Activated T-helper 17 cell treated with anti-CD3 and anti-CD28 coated beads, Interleukin-2, amount 50 U/mL, for 72 hours (primary cell): ENCODE results near the gene SPI1. TPM values are rescaled to one million over a fixed set of nuclear protein-coding genes. Genes with fewer than 3 reads are reported as not detected.
A peak's percentile ranks its signal among the peaks of the same experiment; 100 is the strongest.

ENCODE experiments used
- ATAC-seq: fragments of 150-1000 bp; cut with Tn5 transposase; replicated peaks from 2 replicates; pipeline ENCODE4 v1.10.0; 2021; ENCODE audit warnings: mild to moderate bottlenecking, moderate library complexity
- H3K27ac Mint-ChIP-seq: one replicate; pipeline ENCODE4 v1.8.0; 2022; ENCODE audit warnings: mixed read lengths
- H3K27me3 Mint-ChIP-seq: one replicate; pipeline ENCODE4 v1.8.0; 2022; ENCODE audit warnings: mixed read lengths
- H3K36me3 Mint-ChIP-seq: one replicate; pipeline ENCODE4 v1.8.0; 2022; ENCODE audit warnings: low read depth, mild to moderate bottlenecking, mixed read lengths
- H3K4me1 Mint-ChIP-seq: one replicate; pipeline ENCODE4 v1.8.0; 2022; ENCODE audit warnings: mixed read lengths
- H3K4me3 Mint-ChIP-seq: one replicate; pipeline ENCODE4 v1.8.0; 2022; ENCODE audit warnings: mild to moderate bottlenecking, mixed read lengths
- H3K9me3 Mint-ChIP-seq: one replicate; pipeline ENCODE4 v1.8.0; 2022; ENCODE audit warnings: mixed read lengths
- total RNA-seq, 2 donors: library from RNA; stranded (reverse); gene quantifications; one replicate each; pipeline ENCODE4 v1.2.3, GENCODE V29; 2022

The SPI1 gene
- total RNA-seq, 2 donors from 2014 or later: 0.21 TPM; not detected in 1

DNA sequence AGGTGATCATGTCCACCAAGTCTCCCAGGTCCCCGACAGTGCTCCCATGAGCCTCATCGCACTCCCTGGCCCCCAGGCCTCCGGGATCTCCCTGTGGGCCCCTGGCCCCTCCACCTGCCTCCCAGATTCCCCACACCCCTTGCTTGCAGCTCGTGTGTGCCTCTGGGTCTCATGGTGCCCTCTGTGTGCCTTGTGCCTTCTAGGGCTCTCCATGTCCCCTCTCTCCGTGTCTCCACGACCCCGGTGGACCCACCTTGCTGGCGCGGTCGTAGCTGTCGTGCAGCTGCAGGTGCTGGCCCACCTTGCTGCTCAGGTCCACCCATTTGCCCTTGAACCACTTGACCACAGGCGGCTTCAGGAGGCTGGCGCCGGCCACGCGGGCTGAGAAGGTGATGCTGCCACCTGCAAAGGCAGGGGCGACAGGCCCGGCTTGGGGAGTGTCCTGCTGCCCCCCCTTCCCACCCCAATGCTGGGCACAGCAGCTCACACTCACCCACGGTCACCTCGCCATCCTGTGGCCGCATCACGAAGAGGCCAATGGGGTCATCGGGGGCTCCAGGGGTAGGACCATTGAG is 28.7 kb downstream of the SPI1 start:
- Mint-ChIP-seq H3K36me3 (no peaks in the 10 kb centered on the region), H3K4me1 (no peaks in the 10 kb centered on the region), H3K4me3 (no peak overlapping the region), H3K27me3 (no peaks in the 10 kb centered on the region), H3K9me3 (no peaks in the 10 kb centered on the region), H3K27ac (no peak overlapping the region)
- no peak for ATAC-seq

DNA sequence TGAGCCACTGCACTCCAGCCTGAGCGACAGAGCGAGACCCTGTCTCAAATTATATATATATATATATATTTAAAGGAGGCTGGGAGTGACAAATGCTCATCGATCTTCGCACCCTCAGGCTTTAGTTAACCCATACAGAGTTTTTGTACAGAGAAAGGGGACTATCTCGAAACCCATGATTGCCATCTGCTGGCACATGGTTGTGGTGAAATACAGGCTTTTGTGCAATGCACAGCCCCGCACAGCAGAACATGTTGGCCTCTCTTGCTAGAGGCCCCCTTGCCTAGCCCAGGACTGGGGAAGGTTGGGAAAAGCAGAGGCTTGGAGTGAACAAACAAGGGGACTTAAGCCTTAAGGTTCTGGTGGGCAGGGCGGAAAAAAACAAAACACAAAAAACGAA is 29.5 kb downstream of the SPI1 start:
- Mint-ChIP-seq H3K27me3 (no peaks in the 10 kb centered on the region), H3K4me1 (peaks cover 3% of the 10 kb centered on the region), H3K36me3 (no peaks in the 10 kb centered on the region), H3K4me3 (no peak overlapping the region), H3K27ac (no peak overlapping the region), H3K9me3 (no peaks in the 10 kb centered on the region)
- no peak for ATAC-seq

DNA sequence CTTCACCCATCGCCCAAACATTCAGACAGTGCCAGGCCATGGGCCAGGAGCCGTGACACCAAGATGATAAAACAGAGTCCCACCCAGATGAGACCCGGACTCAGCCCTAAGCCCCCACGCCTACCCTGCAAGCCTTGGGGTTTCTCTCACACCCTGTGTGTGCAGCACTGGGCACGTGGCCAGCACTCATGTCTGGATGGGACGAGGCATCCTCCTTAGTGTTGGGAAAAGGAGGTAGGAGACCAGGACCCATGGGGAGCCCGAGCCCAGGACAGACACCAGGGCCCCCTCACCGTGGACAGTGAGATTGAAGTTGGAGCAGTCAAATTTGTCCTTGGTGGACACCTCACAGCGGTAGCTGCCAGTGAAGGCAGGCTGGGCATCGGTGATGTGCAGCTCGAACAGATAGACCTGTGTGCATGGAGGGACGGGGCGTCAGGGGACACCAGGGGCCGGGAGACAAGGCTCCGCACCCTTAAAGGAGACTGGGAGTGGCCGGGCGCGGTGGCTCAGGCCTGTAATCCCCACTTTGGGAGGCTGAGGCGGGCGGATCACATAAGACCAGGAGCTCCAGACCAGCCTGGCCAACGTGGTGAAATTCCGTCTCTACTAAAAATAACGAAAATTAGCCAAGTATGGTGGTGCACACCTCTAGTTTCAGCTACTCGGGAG is 30.1 kb downstream of the SPI1 start:
- no peaks in the 10 kb centered on the region for H3K9me3 Mint-ChIP-seq
- H3K4me1 Mint-ChIP-seq: peaks cover 6% of the 10 kb centered on the region
- H3K27ac Mint-ChIP-seq: no peak overlapping the region
- H3K27me3 Mint-ChIP-seq: no peaks in the 10 kb centered on the region
- ATAC-seq: no peak
- H3K36me3 Mint-ChIP-seq: no peaks in the 10 kb centered on the region
- no peak overlapping the region for H3K4me3 Mint-ChIP-seq

- H3K36me3 Mint-ChIP-seq: no peaks in the 10 kb centered on the region
- H3K27ac Mint-ChIP-seq: no peak overlapping the region
- no peaks in the 10 kb centered on the region for H3K27me3 Mint-ChIP-seq
- H3K4me3 Mint-ChIP-seq: no peak overlapping the region
- H3K4me1 Mint-ChIP-seq: peaks cover 6% of the 10 kb centered on the region
- H3K9me3 Mint-ChIP-seq: no peaks in the 10 kb centered on the region
- ATAC-seq: no peak
Measured at GRCh38 chr11:47347137-47347536, 31.2 kb downstream of the SPI1 start.

GRCh38 chr11:47345890-47346563 is 32.3 kb downstream of the SPI1 start:
- Mint-ChIP-seq H3K4me3 (no peak overlapping the region), H3K9me3 (no peaks in the 10 kb centered on the region), H3K36me3 (no peaks in the 10 kb centered on the region), H3K27ac (no peak overlapping the region), H3K4me1 (peaks cover 6% of the 10 kb centered on the region), H3K27me3 (no peaks in the 10 kb centered on the region)
- ATAC-seq: no peak

DNA sequence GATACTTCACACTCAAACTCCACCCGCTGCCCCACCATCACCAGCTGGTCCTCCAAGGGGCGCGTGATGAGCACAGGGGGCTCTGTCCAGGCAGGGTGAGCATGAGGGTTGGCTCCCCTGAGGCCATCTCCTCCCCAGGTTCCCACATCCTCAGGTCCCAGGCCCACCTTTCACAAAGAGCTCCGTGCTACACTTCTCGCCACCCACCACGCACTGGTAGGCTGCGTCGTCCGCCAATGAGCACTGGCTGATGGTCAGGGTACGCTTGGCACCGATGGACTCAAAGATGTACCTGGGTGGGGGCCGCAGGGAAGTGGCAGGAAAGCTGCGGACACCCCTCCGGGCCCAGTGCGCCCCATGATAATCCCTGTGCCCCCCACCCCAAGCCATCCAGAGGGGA is 35.5 kb downstream of the SPI1 start:
- H3K27ac Mint-ChIP-seq: no peak overlapping the region
- no peaks in the 10 kb centered on the region for H3K9me3 Mint-ChIP-seq
- no peak for ATAC-seq
- H3K27me3 Mint-ChIP-seq: no peaks in the 10 kb centered on the region
- H3K36me3 Mint-ChIP-seq: no peaks in the 10 kb centered on the region
- H3K4me3 Mint-ChIP-seq: no peak overlapping the region
- H3K4me1 Mint-ChIP-seq: peaks cover 6% of the 10 kb centered on the region

DNA sequence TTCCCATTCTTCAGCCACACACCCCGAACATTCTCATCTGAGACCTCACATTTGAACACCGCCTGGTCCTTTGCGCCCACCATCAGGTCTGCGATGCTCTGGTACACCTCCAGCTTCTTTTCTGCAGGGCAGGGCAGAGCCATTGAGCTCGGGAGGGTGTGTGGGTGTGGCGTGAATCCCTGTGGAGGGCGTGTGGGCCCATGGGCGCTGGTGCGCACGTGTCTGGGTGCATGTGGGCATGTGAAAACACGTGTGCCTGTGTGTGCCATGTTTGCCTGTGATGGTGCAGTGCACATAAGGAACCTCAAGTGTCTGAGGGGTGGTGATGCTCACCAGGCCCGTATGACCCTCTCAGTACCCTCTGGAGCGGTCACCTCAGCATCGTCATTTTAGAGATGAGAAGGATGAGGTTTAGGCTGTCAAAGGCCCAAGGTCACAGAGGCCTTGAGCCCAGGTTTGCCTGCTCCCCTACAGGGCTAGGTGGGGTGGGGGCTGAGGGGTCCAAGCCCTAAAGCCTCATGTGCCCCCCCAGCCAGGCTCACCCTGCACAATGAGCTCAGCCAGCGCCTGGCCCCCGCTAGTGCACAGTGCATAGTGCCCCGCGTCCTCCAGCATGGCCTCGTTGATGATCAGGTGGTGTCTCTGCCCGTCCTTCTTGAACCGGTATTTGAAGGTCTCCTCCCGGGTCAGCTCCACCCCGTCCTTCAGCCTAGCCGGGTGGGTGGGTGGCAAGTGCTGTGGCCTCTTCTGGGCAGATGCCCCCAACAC is 36.1 kb downstream of the SPI1 start:
- no peaks in the 10 kb centered on the region for H3K36me3 Mint-ChIP-seq
- H3K4me3 Mint-ChIP-seq: no peak overlapping the region
- H3K27ac Mint-ChIP-seq: peak overlapping the region; percentile 10
- no peaks in the 10 kb centered on the region for H3K27me3 Mint-ChIP-seq
- H3K4me1 Mint-ChIP-seq: peaks cover 6% of the 10 kb centered on the region
- no peak for ATAC-seq
- H3K9me3 Mint-ChIP-seq: no peaks in the 10 kb centered on the region

DNA sequence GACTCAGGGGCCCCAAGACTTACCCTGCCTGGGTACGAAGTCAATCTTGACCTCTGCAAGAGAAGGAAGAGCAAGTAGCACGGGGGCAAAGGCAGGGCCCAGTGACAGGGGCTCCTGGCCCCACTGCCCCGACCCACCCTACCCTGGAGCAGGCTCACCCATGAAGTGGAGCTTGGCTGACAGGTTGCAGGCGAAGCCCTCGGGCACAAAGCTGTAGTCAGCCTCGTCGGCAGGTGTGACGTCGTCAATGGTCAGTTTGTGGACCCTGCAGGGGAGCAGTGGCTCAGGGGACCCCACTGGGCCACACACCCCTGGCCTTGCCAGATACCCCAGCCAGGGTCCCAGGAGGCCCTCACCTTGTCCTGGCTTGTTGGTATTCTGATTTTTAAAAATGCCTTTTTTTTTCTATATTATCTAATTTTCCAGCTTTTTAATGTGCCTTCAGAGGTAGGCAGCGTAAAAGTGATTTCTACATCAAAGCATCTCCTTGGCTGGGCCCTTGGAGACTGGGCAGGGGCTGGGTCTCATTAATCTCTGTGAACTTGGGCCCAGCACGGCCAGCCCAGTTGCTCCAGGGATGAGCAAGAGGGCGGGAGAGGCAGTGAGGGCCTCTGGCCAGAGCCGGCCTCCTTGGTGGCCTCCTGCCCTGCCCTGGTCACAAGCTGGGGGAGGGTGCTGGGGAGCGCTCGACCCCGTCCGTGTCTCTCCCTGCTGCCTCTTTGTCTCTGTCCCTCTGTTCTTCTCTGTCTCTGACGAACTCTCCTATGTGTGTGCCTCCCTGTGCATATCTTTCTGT is 37.2 kb downstream of the SPI1 start:
- no peaks in the 10 kb centered on the region for H3K9me3 Mint-ChIP-seq
- no peak overlapping the region for H3K4me3 Mint-ChIP-seq
- H3K4me1 Mint-ChIP-seq: peaks cover 6% of the 10 kb centered on the region
- H3K36me3 Mint-ChIP-seq: no peaks in the 10 kb centered on the region
- H3K27me3 Mint-ChIP-seq: no peaks in the 10 kb centered on the region
- peak overlapping the region; percentile 10 for H3K27ac Mint-ChIP-seq
- ATAC-seq: no peak

GRCh38 chr11:47340010-47340409 is 38.3 kb downstream of the SPI1 start:
- Mint-ChIP-seq H3K9me3 (no peaks in the 10 kb centered on the region), H3K4me1 (peaks cover 6% of the 10 kb centered on the region), H3K4me3 (no peak overlapping the region), H3K27ac (no peak overlapping the region), H3K36me3 (no peaks in the 10 kb centered on the region), H3K27me3 (no peaks in the 10 kb centered on the region)
- ATAC-seq: no peak

GRCh38 chr11:47338396-47339241 is 39.7 kb downstream of the SPI1 start:
- no peak for ATAC-seq
- Mint-ChIP-seq H3K27ac (no peak overlapping the region), H3K4me1 (peaks cover under 1% of the 10 kb centered on the region), H3K4me3 (no peak overlapping the region), H3K9me3 (no peaks in the 10 kb centered on the region), H3K27me3 (no peaks in the 10 kb centered on the region), H3K36me3 (no peaks in the 10 kb centered on the region)

GRCh38 chr11:47337229-47337924 is 41.0 kb downstream of the SPI1 start:
- ATAC-seq: no peak
- Mint-ChIP-seq H3K36me3 (no peaks in the 10 kb centered on the region), H3K4me3 (no peak overlapping the region), H3K27ac (no peak overlapping the region), H3K27me3 (no peaks in the 10 kb centered on the region), H3K9me3 (no peaks in the 10 kb centered on the region), H3K4me1 (no peaks in the 10 kb centered on the region)

- no peak overlapping the region for H3K4me3 Mint-ChIP-seq
- no peaks in the 10 kb centered on the region for H3K36me3 Mint-ChIP-seq
- H3K4me1 Mint-ChIP-seq: no peaks in the 10 kb centered on the region
- no peaks in the 10 kb centered on the region for H3K9me3 Mint-ChIP-seq
- no peaks in the 10 kb centered on the region for H3K27me3 Mint-ChIP-seq
- H3K27ac Mint-ChIP-seq: peak overlapping the region; percentile 5
- ATAC-seq: no peak
Measured at GRCh38 chr11:47336595-47336994, 41.8 kb downstream of the SPI1 start.

DNA sequence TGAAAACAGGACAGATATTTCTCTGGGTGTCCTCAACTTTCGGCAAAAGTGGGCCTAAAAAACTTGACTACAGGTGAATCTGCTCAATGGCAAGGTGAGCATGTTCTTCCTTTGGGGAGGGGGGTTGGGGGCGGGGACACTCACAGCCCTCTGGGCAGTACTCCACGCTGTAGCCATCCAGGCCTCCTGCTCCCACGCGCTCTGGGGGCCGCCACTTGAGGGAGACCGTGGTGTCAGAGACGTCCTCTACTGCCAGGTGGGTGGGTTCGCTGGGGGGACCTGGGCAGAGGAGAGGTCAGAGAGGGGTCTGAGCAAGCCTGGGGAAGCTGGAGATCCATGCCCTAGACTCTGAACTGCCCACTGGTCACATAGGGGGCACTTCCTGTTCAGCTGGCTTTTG is 42.6 kb downstream of the SPI1 start:
- no peak overlapping the region for H3K27ac Mint-ChIP-seq
- no peaks in the 10 kb centered on the region for H3K27me3 Mint-ChIP-seq
- H3K9me3 Mint-ChIP-seq: no peaks in the 10 kb centered on the region
- H3K36me3 Mint-ChIP-seq: no peaks in the 10 kb centered on the region
- no peaks in the 10 kb centered on the region for H3K4me1 Mint-ChIP-seq
- no peak overlapping the region for H3K4me3 Mint-ChIP-seq
- no peak for ATAC-seq
